Activated gamma-delta T cell (primary cell): ENCODE measurements around the gene ANGPT4.

Experiments used
- DNase-seq: peaks from one replicate; lab custom pipeline; 2025; lab: John Stamatoyannopoulos, UW

Gene ANGPT4

GRCh38 chr20:824490-824889 is 91.6 kb downstream of the ANGPT4 start:
- DNase-seq = no peak

GRCh38 chr20:823574-823902 is 92.6 kb downstream of the ANGPT4 start:
- DNase-seq = no peak

DNA sequence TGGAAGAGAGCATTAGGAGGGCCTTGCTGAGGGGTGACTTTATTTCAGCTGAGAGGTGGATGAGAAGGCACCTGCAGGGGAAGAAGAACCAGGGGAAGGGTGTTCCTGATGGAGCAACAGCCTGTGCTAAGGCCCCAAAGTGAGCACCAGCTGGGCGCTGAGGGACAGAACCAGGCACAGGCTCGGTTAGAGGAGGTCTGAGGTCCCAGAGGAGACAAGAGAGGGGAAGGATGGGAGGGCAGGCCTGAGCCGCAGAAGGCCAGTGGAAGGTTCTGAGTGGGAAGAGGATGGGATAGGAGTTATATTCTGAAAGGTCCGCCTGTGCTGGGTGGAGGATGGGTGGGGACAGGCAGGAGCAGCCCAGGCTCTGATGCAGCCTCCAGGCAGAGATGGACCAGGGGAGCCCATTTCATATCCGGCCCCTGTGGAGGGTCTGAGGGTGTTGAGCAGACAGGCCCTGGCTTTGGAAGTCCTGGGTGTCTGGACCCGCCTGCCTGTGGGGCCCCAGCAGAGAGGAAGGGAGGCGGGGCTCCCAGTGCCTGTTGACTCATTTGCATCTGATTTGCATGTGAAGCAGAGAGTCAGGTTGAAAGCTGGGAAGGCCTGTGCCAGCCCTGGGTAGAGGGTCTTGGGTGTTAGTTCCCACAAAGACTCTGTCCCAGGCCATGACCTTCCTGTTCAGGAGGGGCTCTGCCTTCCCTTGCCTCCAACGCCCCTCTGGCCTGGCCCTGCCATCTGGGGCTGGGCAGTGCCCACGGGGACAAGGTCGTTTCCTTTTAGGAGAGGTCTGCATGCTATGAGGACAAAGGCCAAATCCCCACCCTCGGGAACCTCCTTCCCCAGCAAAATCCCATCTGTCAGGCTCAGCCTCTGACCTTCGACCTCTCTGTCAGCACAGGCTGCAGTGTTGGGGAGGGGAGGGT is 93.2 kb downstream of the ANGPT4 start:
- no peak for DNase-seq

- DNase-seq = no peak
Observed at GRCh38 chr20:821731-822065, 94.4 kb downstream of the ANGPT4 start.

DNA sequence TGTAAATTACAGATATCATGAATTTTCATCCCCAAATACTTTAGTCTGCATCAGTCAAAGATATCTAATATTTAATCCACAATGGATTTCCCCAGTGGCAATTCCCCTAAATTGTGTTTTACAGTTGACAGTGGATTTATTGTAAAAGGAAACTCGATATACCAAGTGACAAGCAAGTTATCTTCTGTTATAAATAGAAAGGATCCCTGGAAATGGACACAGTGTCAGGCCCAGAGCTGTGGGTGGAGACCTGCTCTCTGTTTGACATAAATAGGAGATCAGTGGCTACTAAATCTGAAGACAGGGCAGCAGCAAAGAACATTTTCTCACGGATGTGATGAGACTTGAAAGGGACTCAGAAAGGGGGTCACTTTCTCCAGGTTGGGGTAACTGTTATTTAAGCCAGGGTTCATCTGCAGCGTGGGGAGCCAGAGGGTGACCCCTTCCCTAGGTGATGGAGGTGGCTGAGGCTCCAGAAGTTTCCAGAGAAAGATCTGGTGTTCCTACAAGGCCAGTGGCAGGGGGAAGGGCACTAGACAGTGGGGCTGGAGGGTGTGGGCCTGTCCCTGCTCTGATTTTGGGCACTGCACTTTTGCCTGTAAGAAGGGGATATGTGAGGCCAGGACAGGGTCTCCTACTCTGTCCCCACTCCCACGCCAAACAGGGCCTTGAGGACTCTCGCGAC is 94.9 kb downstream of the ANGPT4 start:
- DNase-seq = no peak

- no peak for DNase-seq
Observed at GRCh38 chr20:820323-820953, 95.7 kb downstream of the ANGPT4 start.
